GM12872 (cell line): ENCODE results near the gene ANKK1.

Experiments
- TF ChIP-seq, protein P1 (sequence below): IDR thresholded peaks from 3 replicates; pipeline ENCODE4 v1.5.1; 2011; ENCODE audit warnings: low read depth, mild to moderate bottlenecking, low read length, moderate library complexity; ENCODE audit not compliant: insufficient read depth

Gene ANKK1

DNA sequence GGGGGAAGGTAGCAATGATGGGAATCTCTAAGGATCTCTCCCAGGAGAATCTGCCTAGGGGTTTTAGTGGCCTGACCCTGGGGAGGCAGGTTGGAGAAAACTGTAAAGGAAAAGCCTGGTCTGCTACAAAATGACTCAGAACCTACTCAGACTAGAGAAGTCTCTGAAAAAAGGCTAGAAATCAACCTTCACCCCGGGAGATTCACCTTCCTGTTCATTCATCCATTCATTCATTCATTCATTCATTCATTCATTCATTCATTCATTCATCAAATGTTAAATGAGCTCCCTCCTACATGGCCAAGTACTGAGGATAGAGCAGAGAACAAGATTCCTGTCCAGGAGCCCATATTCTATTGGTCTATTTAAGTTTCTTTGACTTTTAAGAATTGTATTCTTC lies 8.9 kb upstream of the ANKK1 start:
- TF ChIP-seq, protein P1, sequence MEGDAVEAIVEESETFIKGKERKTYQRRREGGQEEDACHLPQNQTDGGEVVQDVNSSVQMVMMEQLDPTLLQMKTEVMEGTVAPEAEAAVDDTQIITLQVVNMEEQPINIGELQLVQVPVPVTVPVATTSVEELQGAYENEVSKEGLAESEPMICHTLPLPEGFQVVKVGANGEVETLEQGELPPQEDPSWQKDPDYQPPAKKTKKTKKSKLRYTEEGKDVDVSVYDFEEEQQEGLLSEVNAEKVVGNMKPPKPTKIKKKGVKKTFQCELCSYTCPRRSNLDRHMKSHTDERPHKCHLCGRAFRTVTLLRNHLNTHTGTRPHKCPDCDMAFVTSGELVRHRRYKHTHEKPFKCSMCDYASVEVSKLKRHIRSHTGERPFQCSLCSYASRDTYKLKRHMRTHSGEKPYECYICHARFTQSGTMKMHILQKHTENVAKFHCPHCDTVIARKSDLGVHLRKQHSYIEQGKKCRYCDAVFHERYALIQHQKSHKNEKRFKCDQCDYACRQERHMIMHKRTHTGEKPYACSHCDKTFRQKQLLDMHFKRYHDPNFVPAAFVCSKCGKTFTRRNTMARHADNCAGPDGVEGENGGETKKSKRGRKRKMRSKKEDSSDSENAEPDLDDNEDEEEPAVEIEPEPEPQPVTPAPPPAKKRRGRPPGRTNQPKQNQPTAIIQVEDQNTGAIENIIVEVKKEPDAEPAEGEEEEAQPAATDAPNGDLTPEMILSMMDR = no peak

DNA sequence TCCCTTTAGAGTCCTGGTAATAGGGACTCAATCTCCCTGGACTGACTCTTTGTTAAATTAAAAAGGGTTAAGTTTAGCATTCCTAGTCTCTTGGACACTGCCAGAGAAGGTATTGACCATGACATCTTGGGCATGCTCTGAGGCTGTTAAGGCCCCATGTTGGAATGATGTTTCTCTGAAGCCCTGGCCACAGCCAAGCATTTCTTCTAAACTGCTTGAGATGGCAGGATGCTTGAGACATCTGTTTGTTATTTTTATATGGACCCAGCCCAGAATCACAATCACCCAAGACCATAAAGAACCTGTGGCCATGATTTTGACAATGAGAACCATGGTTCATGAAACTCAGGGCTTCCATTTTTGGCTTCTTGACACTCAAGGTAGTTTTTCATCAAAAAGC lies 5.5 kb upstream of the ANKK1 start:
- TF ChIP-seq, protein P1 = no peak

DNA sequence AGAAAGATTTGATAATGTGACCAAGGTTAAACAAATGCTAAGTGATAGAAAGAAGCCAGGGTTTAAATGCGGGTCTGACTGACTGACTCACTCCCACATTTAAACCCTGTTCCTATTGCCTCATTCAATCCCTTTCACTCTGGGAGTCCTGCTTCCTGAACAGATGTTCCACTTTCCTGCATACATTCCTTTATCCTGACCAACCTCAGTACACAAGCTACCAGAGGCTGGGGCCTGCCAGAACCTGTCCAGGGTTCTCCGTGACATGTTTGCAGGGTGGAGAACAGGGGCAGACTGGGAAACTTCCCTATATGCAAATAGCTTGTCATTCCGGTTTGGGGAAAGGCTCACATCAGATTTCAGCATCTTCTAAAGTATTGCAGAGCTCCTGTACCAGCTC lies 3.0 kb upstream of the ANKK1 start:
- TF ChIP-seq, protein P1 = no peak

DNA sequence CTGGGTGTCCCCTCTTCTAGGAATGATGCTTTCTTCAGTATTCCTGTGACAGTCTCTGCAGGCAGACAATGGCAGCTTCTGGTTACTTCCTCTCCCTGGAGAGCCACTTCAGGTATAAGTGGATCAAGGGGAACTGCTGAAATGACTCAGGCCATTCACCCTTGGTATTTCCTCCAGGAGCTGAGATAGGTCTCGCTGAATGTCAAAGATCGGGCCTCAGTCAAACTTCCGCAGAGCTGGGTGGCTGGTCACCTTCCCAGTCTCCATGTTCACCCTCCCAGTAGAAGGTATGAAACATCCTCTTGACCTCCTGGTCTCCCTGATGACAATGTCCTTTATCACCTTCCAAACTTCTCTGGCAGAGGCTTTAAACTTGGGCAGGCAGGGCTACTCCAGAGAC lies 1.8 kb upstream of the ANKK1 start:
- TF ChIP-seq, protein P1 = no peak

DNA sequence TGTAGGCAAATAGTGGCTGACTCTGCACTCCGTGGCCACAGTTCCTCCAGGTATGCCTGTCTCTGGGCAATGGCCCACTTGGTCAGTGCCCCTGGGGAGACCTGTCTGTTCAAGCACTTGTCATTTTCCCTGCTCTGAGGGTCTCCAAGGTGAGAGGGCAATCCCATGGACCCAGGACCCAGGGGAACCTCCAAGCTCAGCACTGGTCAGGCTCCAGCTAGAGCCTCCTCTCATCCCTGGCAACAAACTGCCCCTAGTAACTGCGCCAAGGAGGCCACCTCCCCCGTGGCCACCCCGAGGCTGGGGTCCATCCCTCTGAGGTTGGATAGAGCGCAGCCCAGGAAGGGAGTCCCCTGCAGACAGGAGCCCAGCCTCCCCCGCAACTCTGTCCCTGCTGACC lies 713 bp upstream of the ANKK1 start:
- TF ChIP-seq, protein P1 = no peak

DNA sequence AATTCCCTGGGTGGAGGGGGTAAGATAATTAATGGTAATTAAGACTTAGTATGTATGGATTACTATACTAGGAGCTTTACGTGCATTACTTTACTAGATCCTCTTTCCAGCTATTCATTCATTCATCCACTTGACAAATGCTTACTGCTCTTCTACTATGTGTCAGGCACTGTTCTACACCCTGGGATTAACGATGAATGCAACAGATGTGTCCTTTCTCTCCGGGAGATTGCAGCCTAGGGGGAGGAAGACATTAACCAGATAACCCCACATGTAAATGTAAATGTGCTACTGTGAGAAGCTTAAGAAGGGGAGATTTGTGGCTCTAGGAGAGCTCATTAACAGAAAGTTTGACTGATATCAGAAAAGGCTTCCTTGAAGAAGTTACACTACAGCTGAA lies 1.7 kb downstream of the ANKK1 start:
- TF ChIP-seq, protein P1 = no peak

DNA sequence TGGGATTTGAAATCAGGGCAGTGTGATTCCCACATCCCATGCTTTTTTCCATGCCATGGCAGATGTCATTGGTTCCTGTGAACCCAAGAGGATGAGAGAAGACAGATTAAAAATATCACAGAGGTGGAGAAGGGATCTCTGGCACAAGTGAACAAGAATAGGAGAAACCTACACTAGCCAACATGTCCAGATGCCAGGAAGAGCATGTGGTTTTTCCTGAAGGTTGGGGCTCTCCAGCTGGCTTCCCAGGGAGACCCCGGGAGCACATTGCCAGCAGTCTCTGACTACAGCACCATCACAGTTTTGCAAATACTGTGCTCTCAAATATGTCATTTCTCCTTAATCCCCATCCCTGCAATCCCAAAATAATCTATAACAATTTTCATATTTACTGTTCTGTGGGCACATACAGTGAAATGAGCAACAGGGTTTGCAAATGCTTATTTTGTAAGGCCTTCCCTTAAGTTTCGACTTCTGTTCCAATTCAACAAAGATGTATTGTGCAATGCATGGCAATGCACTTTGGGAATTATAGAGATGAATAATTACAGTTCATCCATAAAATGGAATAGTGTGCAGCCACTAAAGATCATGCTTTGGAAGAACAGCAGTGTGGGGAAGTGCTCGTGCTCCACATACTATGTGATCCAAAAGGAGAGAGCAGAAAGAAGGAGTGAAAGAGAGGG lies 4.8 kb downstream of the ANKK1 start:
- TF ChIP-seq, protein P1 = no peak
